Activated T-cell treated with anti-CD3 and anti-CD28 coated beads for 24 hours (primary cell): ENCODE measurements around the gene FBXO22.
"Not testable (repeated sequence)": the region's sequence is repeated elsewhere in the genome, so short reads cannot be mapped to it uniquely, and the experiment has no call there.

ENCODE experiments used
- DNase-seq: peaks from one replicate; pipeline ENCODE4 v3.0.0-alpha.2; 2020; ENCODE audit warnings: low read depth

The FBXO22 gene

GRCh38 chr15:75920079-75920478 is 16.4 kb downstream of the FBXO22 start:
- no peak for DNase-seq

DNA sequence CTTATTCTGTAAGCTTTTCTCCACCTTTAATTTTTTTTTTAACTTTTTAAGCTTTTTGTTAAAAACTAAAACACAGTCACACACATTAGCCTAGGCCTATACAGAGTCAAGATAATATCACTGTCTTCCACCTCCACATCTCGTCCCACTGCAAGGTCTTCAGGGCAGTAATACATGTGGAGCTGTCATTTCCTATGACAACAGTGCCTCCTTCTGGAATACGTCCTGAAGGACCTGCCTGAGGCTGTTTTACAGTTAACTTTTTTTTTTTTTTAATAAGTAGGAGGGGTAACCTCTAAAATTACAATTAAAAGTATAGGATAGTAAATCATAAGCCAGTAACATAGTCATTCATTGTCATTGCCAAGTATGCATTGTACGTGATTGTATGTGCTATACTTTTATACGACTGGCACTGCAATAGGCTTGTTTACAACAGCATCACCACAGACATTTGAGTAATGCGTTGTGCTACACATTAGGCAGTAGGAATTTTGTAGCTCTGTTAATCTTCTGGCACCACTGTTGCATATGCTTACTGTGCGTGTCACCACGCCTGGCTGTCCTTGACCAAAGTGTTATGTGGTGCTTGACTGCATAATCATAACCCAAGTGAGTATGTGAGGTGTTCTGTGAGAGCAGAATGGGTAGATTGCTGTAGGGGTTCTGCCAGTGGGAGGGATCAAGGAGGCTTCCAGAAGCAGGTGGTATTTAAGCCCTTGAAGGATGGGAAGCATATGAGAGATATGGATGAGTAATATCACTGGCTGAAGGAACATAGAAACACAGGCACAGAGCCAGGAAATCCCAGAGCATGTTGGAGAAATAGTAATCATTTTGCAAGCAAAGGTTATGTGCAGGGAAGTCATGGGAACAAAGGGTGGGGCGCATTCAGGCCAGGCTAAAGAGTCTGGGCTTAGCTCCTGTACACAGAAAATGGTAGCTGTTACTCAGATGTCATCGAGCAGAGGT is 18.3 kb downstream of the FBXO22 start:
- no peak for DNase-seq

DNA sequence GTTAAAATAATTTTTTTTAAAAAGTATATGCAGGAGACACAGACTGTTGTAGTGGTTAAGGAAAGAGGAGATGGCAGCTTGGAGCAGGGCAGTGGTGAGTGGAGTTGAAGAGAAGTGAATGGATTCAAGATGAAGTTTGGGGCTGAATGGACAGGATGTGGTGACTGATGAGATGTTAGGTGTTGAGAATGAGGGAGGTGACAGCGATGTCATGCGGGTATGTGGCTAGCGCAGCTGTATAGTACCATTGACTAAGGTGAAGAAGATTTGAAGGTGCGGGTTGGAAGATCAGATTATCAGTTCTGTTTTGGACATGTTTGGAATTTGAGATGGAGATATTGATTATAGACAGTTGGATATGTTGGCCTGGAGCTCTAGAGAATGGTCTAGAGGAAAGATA is 20.1 kb downstream of the FBXO22 start:
- DNase-seq, result no peak

GRCh38 chr15:75924576-75924975 is 20.9 kb downstream of the FBXO22 start:
- no peak for DNase-seq

- no peak for DNase-seq
Observed at GRCh38 chr15:75925440-75925839, 21.8 kb downstream of the FBXO22 start.

- DNase-seq, result no peak
Observed at GRCh38 chr15:75926931-75927330, 23.3 kb downstream of the FBXO22 start.

DNA sequence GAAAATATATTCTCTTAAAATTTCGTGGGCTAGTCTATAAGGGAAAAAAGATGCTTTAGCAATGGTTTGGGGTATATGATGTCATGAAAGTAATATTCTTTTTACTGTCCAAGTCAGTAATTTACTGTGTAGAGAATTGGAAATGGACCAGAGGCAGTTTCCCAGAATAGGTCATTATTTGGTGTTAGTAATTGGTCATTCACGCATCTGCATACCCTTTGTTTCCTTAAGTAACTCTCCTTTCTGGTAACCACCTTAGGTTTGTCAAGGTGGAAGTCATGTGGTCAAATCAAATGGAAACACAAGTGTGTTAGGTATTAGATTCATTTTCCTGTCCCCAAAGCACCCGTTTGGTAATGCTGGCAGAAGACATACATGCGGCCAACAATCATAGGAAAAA is 23.9 kb downstream of the FBXO22 start:
- DNase-seq, result no peak

DNA sequence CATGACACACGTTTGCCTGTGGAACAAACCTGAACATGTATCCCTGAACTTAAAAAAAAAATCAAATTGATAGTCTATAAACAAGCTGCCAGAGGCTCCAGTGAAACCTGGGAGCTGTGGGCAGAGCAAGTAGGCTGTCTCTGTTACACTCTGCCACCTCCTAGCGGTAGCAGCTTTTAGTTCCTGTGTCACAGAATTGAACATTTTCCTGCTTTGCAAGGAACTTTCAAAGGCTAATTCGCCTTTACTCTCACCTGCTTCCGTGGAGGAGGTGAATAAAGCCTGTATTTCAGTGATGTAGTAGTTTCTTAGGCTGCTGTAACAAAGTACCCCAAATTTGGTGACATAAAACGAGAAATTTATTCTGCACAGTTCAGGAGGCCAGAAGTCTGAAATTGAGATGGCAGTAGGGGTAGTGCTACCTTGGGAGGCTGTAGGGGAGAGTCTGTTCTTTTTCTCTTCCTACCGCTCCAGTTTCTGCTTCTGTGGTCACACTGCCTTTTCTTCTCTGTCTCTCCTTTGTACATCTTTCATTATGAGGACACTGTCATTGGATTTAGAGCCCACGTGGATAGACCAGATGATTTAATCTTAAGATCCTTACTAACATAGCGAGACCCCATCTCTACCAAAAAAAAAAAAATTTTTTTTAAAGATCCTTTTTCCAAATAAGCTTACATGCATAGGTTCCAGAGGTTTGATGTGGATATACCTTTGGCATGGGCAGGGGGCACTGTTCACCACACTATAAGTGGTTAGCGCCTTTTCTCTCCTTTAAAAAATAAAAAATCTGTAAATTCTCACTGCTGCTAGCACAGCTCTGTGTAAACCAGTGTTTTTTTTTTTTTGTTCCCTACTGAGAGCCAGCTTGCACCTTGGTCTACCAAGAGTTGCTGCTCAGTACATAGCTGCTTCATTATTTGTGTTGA is 25.3 kb downstream of the FBXO22 start:
- no peak for DNase-seq

GRCh38 chr15:75929799-75930565 is 26.3 kb downstream of the FBXO22 start:
- DNase-seq, result no peak

- no peak for DNase-seq
Observed at GRCh38 chr15:75930866-75931265, 27.2 kb downstream of the FBXO22 start.

GRCh38 chr15:75942464-75942863 is 38.8 kb downstream of the FBXO22 start:
- DNase-seq, result no peak

DNA sequence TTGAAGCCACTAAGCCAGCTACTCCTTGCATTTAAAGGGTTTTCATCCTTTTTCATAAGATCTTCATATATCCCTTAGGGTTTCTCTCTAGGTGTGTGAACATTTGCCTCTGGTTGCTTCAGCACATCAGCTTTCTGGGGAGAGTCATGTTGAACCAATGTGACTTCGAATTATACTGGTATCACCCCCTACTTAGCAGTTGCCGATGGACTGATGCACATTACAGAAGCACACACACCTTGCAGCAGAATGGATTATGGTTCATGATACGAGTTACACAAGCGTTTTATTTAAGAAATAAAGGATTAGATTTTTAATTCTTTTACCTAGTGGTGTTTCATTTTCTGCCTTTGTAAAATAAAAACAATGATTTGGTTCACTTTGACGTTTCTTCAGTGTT is 39.6 kb downstream of the FBXO22 start:
- DNase-seq, result no peak

DNA sequence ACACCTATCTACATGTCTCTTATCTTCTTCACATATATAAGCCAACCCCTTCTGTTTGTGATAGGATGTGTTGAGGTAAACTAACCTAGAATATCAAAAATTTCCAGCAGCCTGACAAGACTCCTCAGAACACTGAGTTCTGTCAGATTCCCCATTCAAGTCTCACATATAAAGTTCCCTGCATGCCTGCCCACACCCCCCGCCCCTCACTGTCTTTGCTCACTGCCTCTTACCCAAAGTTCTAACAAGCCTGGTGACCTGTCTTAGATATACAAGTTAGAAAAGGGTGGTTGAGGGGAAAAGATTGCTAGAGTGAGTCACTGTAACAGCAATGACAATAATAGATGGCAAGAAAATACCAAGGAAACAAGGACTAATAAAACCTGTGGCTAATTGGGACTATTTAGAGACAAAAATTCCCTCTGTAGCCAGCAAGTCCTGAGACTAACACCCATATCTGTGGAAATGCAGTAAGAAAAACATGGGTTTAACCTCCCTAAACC is 40.1 kb downstream of the FBXO22 start:
- no peak for DNase-seq

- DNase-seq, result no peak
Observed at GRCh38 chr15:75945953-75946352, 42.3 kb downstream of the FBXO22 start.

GRCh38 chr15:75947092-75947491 is 43.4 kb downstream of the FBXO22 start:
- no peak for DNase-seq

DNA sequence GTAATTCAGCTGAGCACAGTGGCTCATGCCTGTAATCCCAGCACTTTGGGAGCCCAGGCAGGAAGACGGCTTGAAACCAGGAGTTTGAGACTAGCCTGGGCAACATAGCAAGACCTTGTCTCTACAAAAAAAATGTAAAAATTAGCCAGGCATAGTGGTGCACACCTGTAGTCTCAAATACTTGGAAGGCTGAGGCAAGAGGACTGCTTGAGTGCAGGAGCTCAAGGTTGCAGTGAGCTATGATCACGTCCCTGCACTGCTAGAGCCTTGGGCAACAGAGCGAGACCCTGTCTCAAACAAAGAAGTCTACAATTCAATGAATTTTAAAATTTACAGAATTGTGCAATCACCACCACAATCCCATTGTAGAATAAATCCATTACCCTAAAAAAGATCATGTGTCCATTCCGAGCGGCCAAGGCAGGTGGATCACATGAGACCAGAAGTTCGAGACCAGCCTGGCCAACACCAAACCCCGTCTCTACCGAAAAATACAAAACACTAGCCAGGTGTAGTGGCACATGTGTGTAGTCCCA is 45.2 kb downstream of the FBXO22 start:
- DNase-seq, result no peak

GRCh38 chr15:75952525-75952924 is 48.8 kb downstream of the FBXO22 start:
- no peak for DNase-seq

GRCh38 chr15:75955720-75956119 is 52.0 kb downstream of the FBXO22 start:
- no peak for DNase-seq

DNA sequence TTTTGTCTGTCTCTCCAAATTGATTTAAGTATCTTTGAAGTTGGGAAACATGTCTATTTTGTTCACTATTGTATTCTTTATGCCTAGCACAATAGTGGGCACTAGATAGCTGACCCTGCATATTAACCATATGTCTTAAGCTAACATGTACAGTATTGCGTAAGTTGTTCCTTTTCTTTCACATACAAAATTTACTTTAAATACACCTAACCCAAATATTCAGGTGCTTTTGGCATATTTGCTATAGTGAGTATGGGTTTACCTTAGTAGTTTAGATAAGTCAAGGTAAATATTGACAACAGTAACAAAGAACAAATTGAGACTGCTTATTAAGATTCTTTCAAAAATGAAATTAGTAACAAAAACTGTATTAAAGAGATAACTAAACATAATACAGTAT is 57.7 kb downstream of the FBXO22 start:
- no peak for DNase-seq

DNA sequence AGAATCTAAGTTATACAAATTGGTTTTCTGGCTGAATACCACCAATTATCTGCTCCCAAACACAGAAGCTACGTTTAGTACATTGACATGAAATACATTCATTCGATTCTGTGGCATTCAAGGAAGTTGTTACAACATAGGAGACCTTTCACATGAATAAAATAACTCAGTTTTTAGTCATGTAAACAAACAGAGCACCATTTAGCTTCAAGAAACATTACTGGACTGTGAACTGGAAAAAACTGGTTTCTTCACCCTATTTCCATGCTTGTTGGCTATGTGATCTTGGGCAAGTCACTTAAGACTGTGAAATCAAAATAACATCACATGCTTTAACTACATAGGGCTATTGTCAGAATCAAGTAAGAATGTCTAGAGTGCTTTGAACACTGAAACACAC is 62.4 kb downstream of the FBXO22 start:
- no peak for DNase-seq

GRCh38 chr15:75976766-75977165 is 73.1 kb downstream of the FBXO22 start:
- not testable (repeated sequence) for DNase-seq
